Measurements from ENCODE around the gene TPRG1L.

DNA sequence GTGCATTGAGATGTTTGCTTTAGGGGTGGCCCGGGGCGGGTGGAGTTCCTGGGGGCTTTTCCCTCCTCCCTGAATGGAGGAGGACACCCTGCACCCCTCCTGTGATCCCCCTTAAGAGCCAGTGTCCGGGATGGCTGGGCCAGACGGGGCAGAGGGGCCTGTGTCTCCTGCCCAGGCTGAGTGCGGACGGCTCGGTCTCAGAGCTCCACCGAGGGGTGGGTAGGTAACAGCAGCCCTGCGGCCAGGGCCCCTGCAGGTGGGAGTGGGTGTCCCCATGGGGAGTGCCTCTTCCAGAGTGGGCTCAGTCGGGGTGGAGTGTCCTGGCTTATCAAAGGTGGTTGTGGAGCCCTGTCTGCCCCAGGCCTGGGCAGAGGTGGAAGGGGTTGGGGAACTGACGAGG lies 50.6 kb downstream of the TPRG1L start:
- TF ChIP-seq, protein P1, sequence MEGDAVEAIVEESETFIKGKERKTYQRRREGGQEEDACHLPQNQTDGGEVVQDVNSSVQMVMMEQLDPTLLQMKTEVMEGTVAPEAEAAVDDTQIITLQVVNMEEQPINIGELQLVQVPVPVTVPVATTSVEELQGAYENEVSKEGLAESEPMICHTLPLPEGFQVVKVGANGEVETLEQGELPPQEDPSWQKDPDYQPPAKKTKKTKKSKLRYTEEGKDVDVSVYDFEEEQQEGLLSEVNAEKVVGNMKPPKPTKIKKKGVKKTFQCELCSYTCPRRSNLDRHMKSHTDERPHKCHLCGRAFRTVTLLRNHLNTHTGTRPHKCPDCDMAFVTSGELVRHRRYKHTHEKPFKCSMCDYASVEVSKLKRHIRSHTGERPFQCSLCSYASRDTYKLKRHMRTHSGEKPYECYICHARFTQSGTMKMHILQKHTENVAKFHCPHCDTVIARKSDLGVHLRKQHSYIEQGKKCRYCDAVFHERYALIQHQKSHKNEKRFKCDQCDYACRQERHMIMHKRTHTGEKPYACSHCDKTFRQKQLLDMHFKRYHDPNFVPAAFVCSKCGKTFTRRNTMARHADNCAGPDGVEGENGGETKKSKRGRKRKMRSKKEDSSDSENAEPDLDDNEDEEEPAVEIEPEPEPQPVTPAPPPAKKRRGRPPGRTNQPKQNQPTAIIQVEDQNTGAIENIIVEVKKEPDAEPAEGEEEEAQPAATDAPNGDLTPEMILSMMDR (conservative IDR thresholded peaks at IDR 0.05; ENCODE audit: low read depth, low read length), result no peak
- TF ChIP-seq, protein P2, sequence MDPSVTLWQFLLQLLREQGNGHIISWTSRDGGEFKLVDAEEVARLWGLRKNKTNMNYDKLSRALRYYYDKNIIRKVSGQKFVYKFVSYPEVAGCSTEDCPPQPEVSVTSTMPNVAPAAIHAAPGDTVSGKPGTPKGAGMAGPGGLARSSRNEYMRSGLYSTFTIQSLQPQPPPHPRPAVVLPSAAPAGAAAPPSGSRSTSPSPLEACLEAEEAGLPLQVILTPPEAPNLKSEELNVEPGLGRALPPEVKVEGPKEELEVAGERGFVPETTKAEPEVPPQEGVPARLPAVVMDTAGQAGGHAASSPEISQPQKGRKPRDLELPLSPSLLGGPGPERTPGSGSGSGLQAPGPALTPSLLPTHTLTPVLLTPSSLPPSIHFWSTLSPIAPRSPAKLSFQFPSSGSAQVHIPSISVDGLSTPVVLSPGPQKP (IDR thresholded peaks at IDR 0.05; ENCODE audit: borderline replicate concordance, low read depth, low read length), result no peak
- TF ChIP-seq NFE2L2 (IDR thresholded peaks at IDR 0.05; ENCODE audit: low read depth, low read length), result no peak
- no peak for TF ChIP-seq POLR2A (IDR thresholded peaks at IDR 0.05; ENCODE audit: low read depth, low read length)
- no peak for TF ChIP-seq RFX5 (IDR thresholded peaks at IDR 0.05; ENCODE audit: low read depth, low read length)

Data from IMR-90 (cell line).